Measurements from ENCODE around the gene OR9K2. TPM values are rescaled to one million over a fixed set of nuclear protein-coding genes. Genes with fewer than 3 reads are reported as not detected.

The OR9K2 gene
- total and polyA plus RNA-seq, 10 of the 15 experiments (the other 5 are each of a cell fraction or from before 2014, with no cell fraction given): not detected

GRCh38 chr12:55126106-55126505, at the start of gene OR9K2 (continued):
- TF ChIP-seq ZNF687 (IDR thresholded peaks at IDR 0.05) (no peak), IRF4 (IDR thresholded peaks at IDR 0.05; ENCODE audit: low read depth, low read length) (no peak)

GRCh38 chr12:55092579-55092978, 33.6 kb upstream of the OR9K2 start:
- Histone ChIP-seq H3K36me3 (ENCODE audit: control insufficient read depth in 2 of 2, insufficient read depth in 2 of 2, low read length in 1 of 2) (no peaks in the 10 kb centered on the region), H2AFZ (ENCODE audit: control insufficient read depth, low read depth, low read length) (no peak overlapping the region), H3K9ac (ENCODE audit: control insufficient read depth, insufficient read depth, low read length) (no peak overlapping the region), H3K4me3 (no peak overlapping the region), H3K27me3 (replicated peaks in 1 of 2; ENCODE audit: control insufficient read depth in 2 of 2, insufficient read depth in 2 of 2, low read length in 1 of 2) (no peaks in the 10 kb centered on the region; a peak in 1 of 4 replicates), H3K27ac (ENCODE audit: control insufficient read depth, insufficient read depth) (no peak overlapping the region), H4K20me1 (ENCODE audit: control insufficient read depth, insufficient read depth) (no peaks in the 10 kb centered on the region), H3K79me2 (ENCODE audit: control insufficient read depth, insufficient read depth, low read length) (no peaks in the 10 kb centered on the region), H3K9me3 (replicated peaks; ENCODE audit: control insufficient read depth, insufficient read depth, low read length) (no peaks in the 10 kb centered on the region), H3K4me1 (ENCODE audit: control insufficient read depth, insufficient read depth, low read length) (no peaks in the 10 kb centered on the region), H3K4me2 (ENCODE audit: control insufficient read depth, insufficient read depth) (no peak overlapping the region)
- ChIA-PET RAD21 (ENCODE audit: unreplicated experiment) (no interaction called here), SMC1A (ENCODE audit: uncharacterized antibody, unreplicated experiment) (no interaction called here), POLR2A (no interaction called here), CTCF (no interaction called here)
- no peak for ATAC-seq
- no peak for FAIRE-seq
- 60% methylated on average over 3 of the region's 3 CpGs for WGBS (ENCODE audit: insufficient coverage, insufficient replicate concordance, low lambda C conversion rate, missing lambda C conversion rate)
- BruUV-seq (replicated peaks): no TSS peak
- intact Hi-C loops (cut with micrococcal nuclease; ENCODE audit: unreplicated experiment) (no loop called here), in situ Hi-C loops (cut with MboI) (no loop called here)
- no peak for TF ChIP-seq CREM (IDR thresholded peaks at IDR 0.05; ENCODE audit: low read depth)
- no peak for TF ChIP-seq RBBP5 (conservative IDR thresholded peaks at IDR 0.05)
- no peak for TF ChIP-seq EED (IDR thresholded peaks at IDR 0.05; ENCODE audit: low read depth)
- TF ChIP-seq BCLAF1 (IDR thresholded peaks at IDR 0.05): no peak
- no peak for TF ChIP-seq RAD21 (IDR thresholded peaks at IDR 0.05; ENCODE audit: insufficient read depth, low read depth, low read length)
- TF ChIP-seq TCF3 (IDR thresholded peaks at IDR 0.05; ENCODE audit: borderline replicate concordance, insufficient read depth, low read depth, low read length): no peak
- no peak for TF ChIP-seq RUNX3 (IDR thresholded peaks at IDR 0.05; ENCODE audit: low read length)
- no peak for TF ChIP-seq POLR2AphosphoS5 (IDR thresholded peaks at IDR 0.05; ENCODE audit: low read length)
- no peak for TF ChIP-seq CEBPB (IDR thresholded peaks at IDR 0.05; ENCODE audit: borderline replicate concordance in 1 of 2, low read depth in 2 of 2, low read length in 2 of 2)
- no peak for TF ChIP-seq NKRF (conservative IDR thresholded peaks at IDR 0.05)
- TF ChIP-seq HSF1 (IDR thresholded peaks at IDR 0.05; ENCODE audit: low read depth, low read length): no peak
- DNase-seq (ENCODE audit: low read depth, low spot score): no peak

All from GM12878 (cell line).